Activated CD4-positive, alpha-beta T cell treated with anti-CD3 and anti-CD28 coated beads, Interleukin-2, amount 10 ng/mL, durations not matched to agents 24 days and 14 days (primary cell): ENCODE data around the gene SAMD14. TPM values are rescaled to one million over a fixed set of nuclear protein-coding genes. Genes with fewer than 3 reads are reported as not detected.

ENCODE experiments used
- DNase-seq: peaks from one replicate; pipeline ENCODE4 v3.0.0; 2022
- H3K27ac Mint-ChIP-seq: one replicate; pipeline ENCODE4 v1.8.0; 2022; ENCODE audit warnings: mild to moderate bottlenecking, mixed read lengths
- H3K27me3 Mint-ChIP-seq: one replicate; pipeline ENCODE4 v1.8.0; 2022; ENCODE audit warnings: mixed read lengths
- H3K36me3 Mint-ChIP-seq: one replicate; pipeline ENCODE4 v1.8.0; 2022; ENCODE audit warnings: low read depth, mild to moderate bottlenecking, mixed read lengths
- H3K4me1 Mint-ChIP-seq: one replicate; pipeline ENCODE4 v1.8.0; 2021; ENCODE audit warnings: mixed read lengths
- H3K4me3 Mint-ChIP-seq: one replicate; pipeline ENCODE4 v1.8.0; 2022; ENCODE audit warnings: mild to moderate bottlenecking, moderate library complexity, mixed read lengths
- H3K9me3 Mint-ChIP-seq: one replicate; pipeline ENCODE4 v1.8.0; 2021; ENCODE audit warnings: mixed read lengths
- intact Hi-C: fragments of 100-400 bp; cut with micrococcal nuclease; formaldehyde crosslinking; loops from one replicate; pipeline ENCODE4 v1.15.1; 2023
- total RNA-seq: library from RNA; stranded (reverse); gene quantifications from 2 replicates; pipeline ENCODE4 v1.2.3, GENCODE V29; 2022

The SAMD14 gene
- total RNA-seq, 1 donor from 2014 or later = 1.0 TPM

DNA sequence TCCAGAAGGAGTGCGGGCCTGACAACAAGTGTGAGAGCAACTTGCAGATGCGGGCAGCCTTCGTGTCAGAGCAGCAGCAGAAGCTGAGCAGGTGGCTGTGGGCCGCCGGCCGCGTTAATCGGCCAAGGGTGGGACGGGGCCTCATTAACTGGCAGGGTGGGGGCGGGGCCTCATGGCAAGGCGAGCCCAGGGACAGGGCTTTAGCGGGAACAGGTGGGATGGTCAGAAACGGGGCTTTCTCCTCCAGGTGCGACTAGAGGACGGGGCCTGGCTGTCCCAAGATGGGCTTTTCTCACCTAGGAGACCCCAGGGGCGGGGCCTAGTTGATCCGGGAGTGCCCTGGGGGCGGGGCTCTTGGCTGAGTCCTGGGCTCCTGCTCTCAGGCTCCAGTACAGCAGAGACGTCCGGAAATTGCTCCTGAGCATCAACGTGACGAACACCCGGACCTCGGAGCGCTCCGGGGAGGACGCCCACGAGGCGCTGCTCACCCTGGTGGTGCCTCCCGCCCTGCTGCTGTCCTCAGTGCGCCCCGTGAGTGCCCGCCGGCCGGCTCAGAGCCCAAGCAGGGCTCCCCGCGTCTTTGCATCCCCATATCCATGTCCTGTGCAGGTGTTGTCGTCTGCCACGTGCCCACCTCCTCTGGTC is 53.2 kb downstream of the SAMD14 start:
- Mint-ChIP-seq H3K27me3 (no peaks in the 10 kb centered on the region), H3K27ac (no peak overlapping the region), H3K9me3 (no peaks in the 10 kb centered on the region), H3K4me1 (no peaks in the 10 kb centered on the region), H3K36me3 (peaks cover 9% of the 10 kb centered on the region), H3K4me3 (no peak overlapping the region)
- no peak for DNase-seq
- intact Hi-C loops = no loop called here

GRCh38 chr17:50076221-50076590 is 53.8 kb downstream of the SAMD14 start:
- Mint-ChIP-seq H3K4me3 (no peak overlapping the region), H3K4me1 (no peaks in the 10 kb centered on the region), H3K36me3 (peaks cover 15% of the 10 kb centered on the region), H3K27me3 (no peaks in the 10 kb centered on the region), H3K9me3 (no peaks in the 10 kb centered on the region), H3K27ac (no peak overlapping the region)
- DNase-seq = no peak
- intact Hi-C loops = no loop called here

GRCh38 chr17:50075446-50076032 is 54.4 kb downstream of the SAMD14 start:
- H3K27me3 Mint-ChIP-seq = no peaks in the 10 kb centered on the region
- H3K4me1 Mint-ChIP-seq = no peaks in the 10 kb centered on the region
- H3K36me3 Mint-ChIP-seq = peaks cover 20% of the 10 kb centered on the region
- DNase-seq = no peak
- no peaks in the 10 kb centered on the region for H3K9me3 Mint-ChIP-seq
- H3K4me3 Mint-ChIP-seq = no peak overlapping the region
- no peak overlapping the region for H3K27ac Mint-ChIP-seq
- intact Hi-C loops = no loop called here

DNA sequence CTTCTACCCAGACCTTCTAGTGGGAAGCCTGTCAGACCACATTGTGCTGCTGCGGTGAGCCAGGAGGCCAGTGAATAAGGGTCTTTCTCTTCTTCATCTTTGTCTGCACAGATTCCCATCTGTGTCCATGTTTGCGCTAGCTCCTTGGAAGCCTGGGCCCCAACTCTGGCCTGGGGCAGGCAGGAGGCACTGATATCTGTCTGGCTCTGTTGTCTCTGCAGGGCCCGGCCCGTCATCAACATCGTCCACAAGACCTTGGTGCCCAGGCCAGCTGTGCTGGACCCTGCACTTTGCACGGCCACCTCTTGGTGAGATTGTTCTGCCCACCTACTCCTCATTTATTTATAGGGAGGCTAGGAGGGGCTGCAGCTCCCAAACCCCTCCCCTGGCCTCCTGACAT is 55.7 kb downstream of the SAMD14 start:
- no peak for DNase-seq
- peaks cover 23% of the 10 kb centered on the region for H3K36me3 Mint-ChIP-seq
- no peak overlapping the region for H3K27ac Mint-ChIP-seq
- H3K4me1 Mint-ChIP-seq = no peaks in the 10 kb centered on the region
- no peaks in the 10 kb centered on the region for H3K27me3 Mint-ChIP-seq
- intact Hi-C loops = no loop called here
- no peak overlapping the region for H3K4me3 Mint-ChIP-seq
- no peaks in the 10 kb centered on the region for H3K9me3 Mint-ChIP-seq

- H3K9me3 Mint-ChIP-seq = no peaks in the 10 kb centered on the region
These were observed 57.0 kb downstream of the SAMD14 start for GRCh38 chr17:50072925-50073324.

DNA sequence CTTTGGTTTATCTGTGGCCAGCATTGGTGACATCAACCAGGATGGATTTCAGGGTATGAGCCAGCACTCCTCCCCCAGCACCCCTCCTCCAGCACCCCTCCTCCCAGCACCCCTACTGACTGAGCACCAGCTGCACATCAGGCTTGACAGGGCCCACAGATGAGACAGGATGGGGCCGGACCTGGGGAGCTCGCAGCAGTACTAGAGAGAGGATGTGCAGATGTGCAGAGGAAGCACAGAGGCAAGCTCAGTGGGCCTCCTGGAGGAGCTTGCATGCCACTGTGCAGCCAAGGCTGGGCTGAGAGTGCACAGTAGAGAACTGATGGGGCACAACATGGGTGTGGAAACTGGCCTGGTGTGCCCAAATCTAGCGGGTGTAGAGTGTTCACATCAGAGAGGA is 57.8 kb downstream of the SAMD14 start:
- Mint-ChIP-seq H3K36me3 (peaks cover 23% of the 10 kb centered on the region), H3K27ac (no peak overlapping the region), H3K9me3 (no peaks in the 10 kb centered on the region), H3K4me1 (no peaks in the 10 kb centered on the region), H3K27me3 (no peaks in the 10 kb centered on the region), H3K4me3 (no peak overlapping the region)
- no peak for DNase-seq
- intact Hi-C loops = no loop called here

More at GRCh38 chr17:50072925-50073324, 57.0 kb downstream of the SAMD14 start:
- intact Hi-C loops = no loop called here
- DNase-seq = no peak
- no peak overlapping the region for H3K27ac Mint-ChIP-seq
- no peaks in the 10 kb centered on the region for H3K4me1 Mint-ChIP-seq
- H3K36me3 Mint-ChIP-seq = peaks cover 23% of the 10 kb centered on the region
- H3K27me3 Mint-ChIP-seq = no peaks in the 10 kb centered on the region
- H3K4me3 Mint-ChIP-seq = no peak overlapping the region

DNA sequence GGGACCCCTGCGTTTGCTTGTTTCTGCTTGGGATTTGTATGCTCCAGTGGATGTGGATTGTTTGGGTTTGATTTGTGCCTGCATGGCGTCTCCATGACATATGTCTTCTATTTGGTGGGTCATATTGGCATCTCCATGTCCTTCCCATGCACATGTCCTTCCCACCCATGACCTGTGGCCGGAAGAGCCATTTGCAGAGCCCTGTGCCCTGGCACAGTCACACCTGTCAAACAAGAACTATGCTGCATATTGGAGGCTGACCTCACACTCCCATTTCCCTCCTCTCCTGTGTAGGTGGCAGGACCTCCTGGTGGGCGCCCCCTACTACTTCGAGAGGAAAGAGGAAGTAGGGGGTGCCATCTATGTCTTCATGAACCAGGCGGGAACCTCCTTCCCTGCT is 58.3 kb downstream of the SAMD14 start:
- no peak overlapping the region for H3K4me3 Mint-ChIP-seq
- no peaks in the 10 kb centered on the region for H3K4me1 Mint-ChIP-seq
- H3K36me3 Mint-ChIP-seq = peaks cover 23% of the 10 kb centered on the region
- intact Hi-C loops = no loop called here
- no peaks in the 10 kb centered on the region for H3K9me3 Mint-ChIP-seq
- no peaks in the 10 kb centered on the region for H3K27me3 Mint-ChIP-seq
- H3K27ac Mint-ChIP-seq = no peak overlapping the region
- DNase-seq = no peak

DNA sequence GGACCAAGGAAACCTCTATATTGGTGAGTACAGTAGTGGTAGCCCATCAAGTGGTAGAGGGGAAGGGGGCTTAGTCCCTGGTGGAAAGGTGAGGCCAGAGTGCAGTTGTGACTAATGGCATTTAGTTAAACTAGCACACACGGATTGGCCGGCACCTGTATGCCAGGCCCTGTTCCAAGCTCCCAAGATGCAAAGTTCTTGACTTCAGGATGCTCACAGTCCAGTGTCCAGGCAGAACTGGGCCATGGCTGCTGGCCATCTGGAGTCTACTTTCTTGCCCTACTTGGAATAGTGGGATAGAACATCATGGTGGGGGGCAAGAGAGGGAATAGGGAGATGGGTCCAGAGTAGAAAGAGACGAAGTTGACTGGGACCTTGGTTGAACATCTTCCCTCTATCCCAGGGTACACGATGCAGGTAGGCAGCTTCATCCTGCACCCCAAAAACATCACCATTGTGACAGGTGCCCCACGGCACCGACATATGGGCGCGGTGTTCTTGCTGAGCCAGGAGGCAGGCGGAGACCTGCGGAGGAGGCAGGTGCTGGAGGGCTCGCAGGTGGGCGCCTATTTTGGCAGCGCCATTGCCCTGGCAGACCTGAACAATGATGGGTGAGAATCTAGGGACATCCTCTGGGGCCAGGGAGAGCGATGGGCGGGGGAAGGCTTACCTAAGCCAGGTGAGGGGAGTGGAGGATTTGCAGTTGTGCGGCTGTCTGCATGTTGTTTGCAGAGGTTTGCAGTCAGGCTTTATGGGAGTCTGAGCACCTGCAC is 58.9 kb downstream of the SAMD14 start:
- peaks cover 23% of the 10 kb centered on the region for H3K36me3 Mint-ChIP-seq
- H3K4me1 Mint-ChIP-seq = no peaks in the 10 kb centered on the region
- intact Hi-C loops = no loop called here

GRCh38 chr17:50067996-50068395 is 62.0 kb downstream of the SAMD14 start:
- H3K36me3 Mint-ChIP-seq = peaks cover 22% of the 10 kb centered on the region
- no peaks in the 10 kb centered on the region for H3K4me1 Mint-ChIP-seq
- intact Hi-C loops = no loop called here
- no peaks in the 10 kb centered on the region for H3K27me3 Mint-ChIP-seq
- H3K4me3 Mint-ChIP-seq = no peak overlapping the region
- no peak overlapping the region for H3K27ac Mint-ChIP-seq
- no peak for DNase-seq
- H3K9me3 Mint-ChIP-seq = no peaks in the 10 kb centered on the region

More for the DNA sequence above, 58.9 kb downstream of the SAMD14 start:
- Mint-ChIP-seq H3K27me3 (no peaks in the 10 kb centered on the region), H3K27ac (no peak overlapping the region), H3K4me3 (no peak overlapping the region), H3K9me3 (no peaks in the 10 kb centered on the region)
- no peak for DNase-seq

- intact Hi-C loops = no loop called here
- H3K36me3 Mint-ChIP-seq = peaks cover 17% of the 10 kb centered on the region
These were observed 63.0 kb downstream of the SAMD14 start for GRCh38 chr17:50066995-50067394.

DNA sequence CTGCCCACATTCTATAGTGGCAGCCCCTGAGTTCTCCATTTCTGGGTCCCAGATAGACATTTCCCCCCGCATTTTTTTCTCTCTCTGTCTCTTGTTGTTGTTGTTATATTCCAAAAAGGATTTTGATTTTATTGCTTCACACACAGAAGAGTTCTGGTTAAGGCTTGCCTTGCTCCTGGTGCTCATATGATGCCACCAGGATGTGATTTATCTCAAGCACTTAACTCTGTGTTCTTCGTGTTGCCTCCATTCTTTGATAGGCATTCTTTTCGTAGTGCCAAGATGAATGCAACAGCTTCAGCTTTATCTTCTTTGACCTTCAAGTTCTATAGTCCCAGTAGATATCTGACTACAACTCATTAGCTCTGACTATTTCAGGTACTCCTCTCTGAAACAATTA is 64.9 kb downstream of the SAMD14 start:
- no peak for DNase-seq
- Mint-ChIP-seq H3K9me3 (no peaks in the 10 kb centered on the region), H3K27me3 (no peaks in the 10 kb centered on the region), H3K36me3 (peaks cover 3% of the 10 kb centered on the region), H3K4me1 (no peaks in the 10 kb centered on the region), H3K4me3 (no peak overlapping the region), H3K27ac (no peak overlapping the region)
- intact Hi-C loops = no loop called here

More at GRCh38 chr17:50066995-50067394, 63.0 kb downstream of the SAMD14 start:
- no peak for DNase-seq
- Mint-ChIP-seq H3K4me1 (no peaks in the 10 kb centered on the region), H3K27me3 (no peaks in the 10 kb centered on the region), H3K4me3 (no peak overlapping the region), H3K27ac (no peak overlapping the region), H3K9me3 (no peaks in the 10 kb centered on the region)

- intact Hi-C loops = no loop called here
- no peak for DNase-seq
- Mint-ChIP-seq H3K27ac (no peak overlapping the region), H3K4me1 (peaks cover 2% of the 10 kb centered on the region), H3K27me3 (no peaks in the 10 kb centered on the region), H3K9me3 (no peaks in the 10 kb centered on the region), H3K36me3 (no peaks in the 10 kb centered on the region), H3K4me3 (no peak overlapping the region)
These were observed 65.5 kb downstream of the SAMD14 start for GRCh38 chr17:50064253-50065001.

GRCh38 chr17:50063561-50064252 is 66.3 kb downstream of the SAMD14 start:
- H3K9me3 Mint-ChIP-seq = no peaks in the 10 kb centered on the region

More at GRCh38 chr17:50063561-50064252, 66.3 kb downstream of the SAMD14 start:
- H3K36me3 Mint-ChIP-seq = no peaks in the 10 kb centered on the region
- intact Hi-C loops = no loop called here
- H3K27ac Mint-ChIP-seq = no peak overlapping the region
- no peak for DNase-seq
- H3K4me1 Mint-ChIP-seq = peaks cover 2% of the 10 kb centered on the region
- no peak overlapping the region for H3K4me3 Mint-ChIP-seq
- no peaks in the 10 kb centered on the region for H3K27me3 Mint-ChIP-seq
